ENCODE measurements around the gene NDUFB6.
"Not testable (repeated sequence)": the region's sequence is repeated elsewhere in the genome, so short reads cannot be mapped to it uniquely, and the experiment has no call there.

NDUFB6 gene

DNA sequence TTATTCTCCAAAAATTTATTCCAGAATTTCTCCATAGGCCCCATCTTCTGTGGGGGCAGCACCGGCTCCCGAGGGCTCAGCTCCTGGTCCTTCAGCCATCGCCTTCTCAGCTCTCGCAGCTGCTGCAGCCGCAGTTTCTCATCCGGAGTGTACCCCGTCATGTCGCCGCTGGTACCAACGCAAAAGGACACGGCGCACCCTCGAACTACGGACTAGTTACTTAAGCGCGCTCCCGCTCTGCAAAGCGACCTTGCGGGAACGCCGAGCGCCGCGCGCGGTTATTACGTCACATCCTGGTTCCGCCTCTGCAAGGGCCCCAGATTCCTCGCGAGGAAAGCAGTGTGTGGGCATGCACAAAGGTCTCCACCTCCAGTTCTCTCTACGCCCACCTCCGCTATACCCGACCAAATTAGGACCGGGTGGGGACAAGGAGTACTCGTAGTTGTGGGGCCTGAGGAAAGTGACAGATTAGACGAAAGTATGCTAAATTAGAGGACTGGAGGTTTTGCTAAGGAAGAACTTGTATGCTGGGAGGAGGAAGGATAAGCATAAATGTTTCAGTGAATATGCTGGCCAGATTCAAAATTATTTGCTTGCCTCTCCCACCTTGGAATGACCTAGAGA, at the start of gene NDUFB6:
TSS of gene NDUFB6 (minus strand) at position 260 of the 624 bp plus-strand sequence. CDS start at position 161, 99 bp downstream.
- peak; percentile 94 for DNase-seq (ENCODE audit: low read depth)

GRCh38 chr9:32618261-32618660, 45.3 kb upstream of the NDUFB6 start:
- no peak for DNase-seq (ENCODE audit: low read depth)

- DNase-seq (ENCODE audit: low read depth), result no peak
Observed at GRCh38 chr9:32606811-32607210, 33.9 kb upstream of the NDUFB6 start.

GRCh38 chr9:32603914-32604852, 31.2 kb upstream of the NDUFB6 start:
- peak; percentile 53 for DNase-seq (ENCODE audit: low read depth)

GRCh38 chr9:32599021-32599420, 26.1 kb upstream of the NDUFB6 start:
- not testable (repeated sequence) for DNase-seq (ENCODE audit: low read depth)

- DNase-seq (ENCODE audit: low read depth), result no peak
Observed at GRCh38 chr9:32596936-32597335, 24.0 kb upstream of the NDUFB6 start.

GRCh38 chr9:32596096-32596865, 23.3 kb upstream of the NDUFB6 start:
- no peak for DNase-seq (ENCODE audit: low read depth)

DNA sequence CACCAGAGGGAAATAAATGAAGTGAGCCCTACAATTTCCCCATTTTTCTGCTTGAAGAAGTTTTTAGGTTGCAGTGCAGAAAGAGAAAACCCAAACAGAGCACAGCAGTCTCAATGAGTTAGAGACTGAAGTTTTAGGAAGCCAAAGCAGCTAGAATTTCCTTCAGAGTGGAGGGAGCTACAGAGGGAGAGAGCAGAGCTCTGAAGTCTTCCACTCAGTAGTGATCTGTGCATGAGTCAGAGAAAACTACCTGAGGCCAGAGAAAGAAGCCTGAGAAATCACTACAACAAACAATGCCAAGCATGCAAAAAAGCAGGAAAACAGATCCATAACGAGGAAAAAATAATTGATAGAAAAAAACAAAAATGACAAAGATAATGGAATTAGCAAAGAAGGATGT, 17.9 kb upstream of the NDUFB6 start:
- peak; percentile 58 for DNase-seq (ENCODE audit: low read depth)

DNA sequence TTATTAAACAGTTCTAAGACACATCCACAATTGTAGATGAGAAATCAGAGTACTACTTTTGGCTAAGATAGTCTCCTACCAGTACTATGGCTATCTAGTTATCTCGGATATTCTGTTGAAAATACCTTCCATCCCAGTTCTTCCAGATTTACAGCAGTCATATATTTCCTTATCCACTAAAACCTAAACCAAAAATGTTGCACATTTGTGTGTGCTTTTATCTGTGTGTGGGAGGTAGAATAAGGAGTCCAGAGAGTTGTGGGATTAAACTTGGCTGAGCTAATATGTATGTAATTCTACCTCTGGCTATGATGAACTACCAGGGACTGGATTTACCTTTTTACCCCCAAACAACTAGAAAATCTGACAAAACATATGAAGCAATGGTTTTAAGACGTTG, 17.5 kb upstream of the NDUFB6 start:
- no peak for DNase-seq (ENCODE audit: low read depth)

DNA sequence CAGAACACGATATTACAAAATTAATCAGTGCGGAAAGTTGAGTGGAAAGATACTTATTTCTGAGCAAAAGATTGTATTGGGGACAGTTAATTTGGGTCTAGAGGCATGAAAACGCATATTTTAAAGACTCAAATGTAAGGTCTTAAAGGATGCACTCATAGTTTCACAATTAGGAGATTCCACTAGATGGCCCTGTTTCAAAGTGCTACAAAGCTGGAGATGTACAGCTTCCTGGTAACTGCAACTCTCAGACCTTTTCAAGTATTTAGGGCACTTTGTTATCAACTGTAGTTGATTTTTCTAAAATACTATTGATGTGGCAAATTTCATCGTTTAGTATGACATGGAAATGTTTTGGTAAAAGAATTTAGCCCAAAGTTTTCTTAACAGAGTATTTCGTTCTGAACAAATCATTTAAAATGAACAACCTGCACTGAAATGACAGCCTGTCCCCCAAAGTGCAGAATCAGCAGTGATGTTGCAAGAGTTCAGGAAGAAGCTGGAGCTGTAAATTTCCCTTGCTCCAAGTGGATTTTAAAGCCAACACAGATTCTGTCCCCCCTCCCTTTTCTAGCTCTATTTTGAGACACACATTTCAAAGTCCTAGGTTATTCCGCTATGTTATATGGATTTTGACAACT, 16.2 kb upstream of the NDUFB6 start:
- DNase-seq (ENCODE audit: low read depth), result peak; percentile 61

DNA sequence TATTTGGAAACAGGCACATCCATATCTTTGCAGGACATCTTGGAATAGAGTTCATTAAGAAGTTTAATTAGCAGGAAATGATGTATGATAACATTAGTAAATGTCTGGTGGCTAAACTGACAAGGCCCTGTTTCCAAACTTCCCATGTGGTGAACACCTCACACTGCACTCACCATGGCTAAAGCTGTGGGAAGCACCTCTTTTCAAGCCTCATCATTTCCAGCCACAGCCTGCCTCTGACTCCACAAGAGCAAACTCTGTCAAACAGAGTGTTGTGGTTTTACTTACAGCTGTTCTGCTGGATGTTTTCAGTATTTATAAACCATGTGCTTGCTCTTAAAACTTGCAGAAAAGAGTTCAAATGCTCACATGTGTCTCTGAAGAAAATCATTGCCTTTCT, 14.9 kb upstream of the NDUFB6 start:
- peak; percentile 31 for DNase-seq (ENCODE audit: low read depth)

DNA sequence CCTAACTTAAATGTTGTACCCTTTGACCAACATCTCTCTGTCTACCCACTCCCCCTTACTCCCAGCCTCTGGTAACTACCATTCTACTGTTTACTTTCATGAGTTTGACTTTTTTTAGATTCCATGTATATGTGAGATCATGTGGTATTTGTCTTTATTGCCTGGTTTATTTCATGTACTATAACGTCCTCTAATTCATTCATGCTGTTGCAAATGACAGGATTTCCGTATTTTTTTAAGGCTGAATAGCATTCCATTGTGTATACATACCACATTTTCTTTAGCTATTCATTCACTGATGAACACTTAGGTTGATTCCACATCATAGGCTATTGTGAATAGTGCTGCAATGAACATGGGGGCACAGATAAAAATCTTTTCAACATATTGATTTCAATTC, 11.8 kb upstream of the NDUFB6 start:
- DNase-seq (ENCODE audit: low read depth), result no peak

DNA sequence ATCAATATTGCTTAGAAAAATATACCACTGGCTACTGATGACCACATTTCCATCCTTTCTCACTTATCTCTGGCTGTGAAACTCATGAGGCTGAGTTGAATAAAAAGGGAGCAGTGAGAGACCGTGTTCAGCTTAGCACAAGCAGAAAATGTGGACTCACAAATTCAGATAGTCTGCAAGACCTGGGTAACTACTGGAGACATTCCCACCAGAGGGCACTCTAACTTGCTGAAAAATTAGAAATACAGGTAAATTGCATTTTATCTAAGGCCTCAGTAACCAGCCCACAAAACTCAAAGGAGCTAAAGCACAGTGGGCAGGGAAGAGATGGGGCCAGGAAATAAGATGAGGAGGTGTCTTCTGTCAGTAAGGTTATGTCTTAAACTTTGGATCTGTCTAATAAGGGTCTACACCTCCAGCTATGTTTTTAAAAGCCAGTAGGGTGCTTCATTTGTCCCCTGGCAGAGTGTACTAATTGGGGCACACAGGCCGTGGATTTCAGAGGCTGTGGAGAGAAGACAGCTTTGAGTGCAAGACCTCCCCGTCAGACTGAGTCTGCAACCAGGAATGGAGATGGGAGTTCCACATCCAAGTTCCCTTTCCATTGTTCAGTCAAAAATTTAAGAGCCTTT, 8.7 kb upstream of the NDUFB6 start:
- DNase-seq (ENCODE audit: low read depth), result peak; percentile 71

DNA sequence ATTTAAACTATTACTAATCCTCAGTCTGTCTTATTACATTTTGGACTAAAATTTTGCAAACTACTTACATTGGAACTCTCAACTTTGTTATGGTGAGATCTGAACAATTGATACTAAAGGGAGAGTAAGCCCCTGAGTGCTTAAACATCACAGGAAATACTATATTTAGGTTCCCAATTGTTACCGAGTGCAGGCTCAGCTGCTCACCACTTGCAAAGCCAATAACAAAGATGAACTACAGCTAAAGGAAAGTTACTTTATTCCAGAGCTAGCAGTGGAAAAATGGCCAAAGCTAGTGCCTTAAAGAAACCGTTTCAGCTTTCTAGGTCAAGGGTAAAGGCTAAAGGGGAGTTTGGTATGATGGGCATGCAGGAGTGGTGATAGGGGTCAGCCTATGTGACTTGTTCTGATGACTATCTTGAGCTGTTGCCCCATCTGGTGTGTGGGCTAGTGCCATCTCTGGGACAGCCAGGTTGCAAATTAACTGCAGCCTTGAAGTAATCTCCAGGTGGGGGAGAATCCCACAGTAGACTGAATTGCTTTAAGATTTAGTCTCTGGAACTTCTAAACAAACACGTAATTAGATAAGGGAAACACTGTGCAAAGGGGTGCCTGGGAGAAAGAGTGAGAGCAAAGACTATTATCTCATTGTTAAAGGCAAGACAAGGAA, 7.8 kb upstream of the NDUFB6 start:
- DNase-seq (ENCODE audit: low read depth), result no peak

GRCh38 chr9:32579706-32580331, 6.9 kb upstream of the NDUFB6 start:
- peak; percentile 71 for DNase-seq (ENCODE audit: low read depth)

- DNase-seq (ENCODE audit: low read depth), result no peak
Observed at GRCh38 chr9:32578976-32579375, 6.0 kb upstream of the NDUFB6 start.

DNA sequence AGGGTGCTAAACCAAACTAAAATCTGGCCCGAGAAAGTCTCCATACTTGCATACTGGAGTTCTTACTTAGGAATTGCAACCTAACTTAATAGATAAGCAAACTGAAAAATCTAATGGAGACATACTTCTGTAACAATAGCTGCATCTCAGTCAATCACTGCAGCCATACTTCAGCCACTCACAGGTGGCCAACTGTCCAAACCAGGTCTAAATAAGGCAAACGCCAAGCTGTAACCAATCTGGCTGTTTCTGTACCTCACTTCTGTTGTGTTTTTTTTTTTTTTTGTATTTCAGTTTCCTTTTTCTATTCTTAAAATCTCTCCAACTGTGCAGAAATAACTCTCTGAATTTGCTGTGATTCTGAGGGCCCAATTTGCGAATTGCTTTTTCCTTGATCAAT, 4.4 kb upstream of the NDUFB6 start:
- no peak for DNase-seq (ENCODE audit: low read depth)

DNA sequence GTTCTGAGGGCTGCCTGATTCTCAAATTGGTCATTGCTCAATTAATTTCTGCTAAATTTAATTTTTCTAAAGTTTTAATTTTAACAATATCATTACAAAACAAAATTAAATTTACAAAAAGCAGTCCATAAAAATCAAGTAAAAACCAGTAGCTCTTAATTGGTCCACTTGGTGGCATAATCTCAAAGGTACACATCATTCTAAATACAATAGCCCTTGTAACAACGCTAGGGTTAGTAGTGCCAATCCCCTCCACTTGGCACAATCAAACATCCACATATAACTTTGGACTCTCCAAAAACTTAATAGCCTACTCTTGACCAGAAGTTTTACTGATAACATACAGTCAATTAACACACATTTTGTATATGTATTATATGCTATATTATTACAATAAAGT, 1.9 kb upstream of the NDUFB6 start:
- DNase-seq (ENCODE audit: low read depth), result no peak

GRCh38 chr9:32573821-32574220, 862 bp upstream of the NDUFB6 start:
- DNase-seq (ENCODE audit: low read depth), result no peak

Measured in ELR (cell line).